ENCODE data around the gene TBL1X.

Gene TBL1X

GRCh38 chrX:9628779-9629493 lies 164.1 kb downstream of the TBL1X start:
- DNase-seq (ENCODE audit: low read depth in 2 of 2) = no peak

DNA sequence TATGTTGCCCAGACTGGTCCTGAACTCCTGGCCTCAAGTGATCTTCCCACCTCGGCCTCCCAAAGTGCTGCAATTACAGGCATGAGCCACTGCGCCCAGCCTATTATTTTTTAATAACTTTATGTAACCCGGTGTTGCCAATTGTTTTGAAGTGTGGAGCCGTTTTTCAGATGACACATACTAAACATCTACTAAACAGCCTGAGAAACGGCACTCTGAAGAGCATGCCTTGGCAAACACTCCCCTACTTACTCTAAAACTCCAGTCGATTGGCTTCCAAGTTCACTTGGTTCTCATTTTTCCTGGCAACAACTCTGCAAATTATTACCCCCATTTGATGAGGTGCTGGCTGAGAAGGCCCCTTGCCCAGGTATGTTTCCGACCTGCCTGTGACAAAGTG lies 169.7 kb downstream of the TBL1X start:
- no peak for DNase-seq (ENCODE audit: low read depth in 2 of 2)

DNA sequence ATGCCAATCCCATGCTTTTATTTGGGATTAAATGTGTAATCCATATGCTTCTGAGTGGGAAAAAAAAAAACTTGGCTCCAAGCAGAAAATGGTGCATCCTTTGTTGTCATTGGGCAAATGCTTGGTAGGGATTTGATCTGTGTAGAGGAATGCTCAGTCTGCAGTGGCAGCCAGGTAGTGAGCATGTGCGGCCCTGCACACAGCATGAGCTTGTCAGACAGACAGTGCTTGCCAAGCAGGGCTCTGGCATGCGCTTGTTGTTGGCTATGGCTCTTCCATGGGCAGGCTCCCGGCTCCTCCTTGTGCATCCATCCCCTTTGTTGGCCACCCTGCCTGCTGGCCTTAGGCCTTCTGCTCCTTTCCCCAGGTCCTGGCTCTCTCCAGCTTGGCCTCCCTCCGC lies 170.5 kb downstream of the TBL1X start:
- DNase-seq (ENCODE audit: low read depth in 2 of 2) = no peak

DNA sequence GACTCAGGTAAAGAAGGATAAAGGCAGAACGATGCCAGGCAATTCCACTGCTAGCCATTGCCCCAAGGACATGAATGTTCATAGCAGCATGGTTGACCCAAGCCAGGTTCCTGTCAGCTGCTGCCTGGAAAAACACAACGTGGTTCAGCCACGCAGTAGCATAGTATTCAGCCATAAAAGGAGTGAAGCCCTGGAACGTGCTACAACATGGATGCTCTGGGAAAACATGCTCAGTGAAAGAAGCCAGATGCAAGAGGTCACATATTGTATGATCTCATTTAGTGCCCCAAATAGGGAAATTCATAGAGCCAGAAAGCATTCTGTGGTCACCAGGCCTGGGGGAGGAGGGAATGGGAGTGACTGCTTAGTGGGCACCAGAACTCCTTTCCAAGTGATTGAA lies 170.9 kb downstream of the TBL1X start:
- DNase-seq (ENCODE audit: low read depth in 2 of 2) = no peak

- no peak for DNase-seq (ENCODE audit: low read depth in 2 of 2)
Observed at GRCh38 chrX:9638871-9639270, 174.0 kb downstream of the TBL1X start.

GRCh38 chrX:9642270-9642995 lies 177.6 kb downstream of the TBL1X start:
- DNase-seq (ENCODE audit: low read depth in 2 of 2) = no peak

DNA sequence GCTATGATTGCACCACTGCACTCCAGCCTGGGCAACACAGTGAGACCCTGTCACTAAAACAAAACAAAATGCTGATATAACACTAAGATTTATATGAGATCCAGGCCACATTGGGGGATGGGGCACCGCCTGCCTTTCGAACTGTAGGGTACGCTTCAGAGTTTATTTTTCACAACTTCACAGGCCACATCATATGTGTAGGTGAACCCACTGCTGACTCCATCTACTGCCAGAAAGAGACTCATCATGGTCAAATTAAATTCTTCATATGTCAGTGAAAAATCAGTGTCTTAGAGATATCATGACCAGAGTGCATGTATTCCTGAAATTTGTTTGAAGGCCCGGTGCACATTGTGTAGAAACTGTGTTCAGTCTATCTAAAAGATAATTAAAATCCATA lies 178.9 kb downstream of the TBL1X start:
- DNase-seq (ENCODE audit: low read depth in 2 of 2) = no peak

- DNase-seq (ENCODE audit: low read depth in 2 of 2) = no peak
Observed at GRCh38 chrX:9644335-9644734, 179.5 kb downstream of the TBL1X start.

DNA sequence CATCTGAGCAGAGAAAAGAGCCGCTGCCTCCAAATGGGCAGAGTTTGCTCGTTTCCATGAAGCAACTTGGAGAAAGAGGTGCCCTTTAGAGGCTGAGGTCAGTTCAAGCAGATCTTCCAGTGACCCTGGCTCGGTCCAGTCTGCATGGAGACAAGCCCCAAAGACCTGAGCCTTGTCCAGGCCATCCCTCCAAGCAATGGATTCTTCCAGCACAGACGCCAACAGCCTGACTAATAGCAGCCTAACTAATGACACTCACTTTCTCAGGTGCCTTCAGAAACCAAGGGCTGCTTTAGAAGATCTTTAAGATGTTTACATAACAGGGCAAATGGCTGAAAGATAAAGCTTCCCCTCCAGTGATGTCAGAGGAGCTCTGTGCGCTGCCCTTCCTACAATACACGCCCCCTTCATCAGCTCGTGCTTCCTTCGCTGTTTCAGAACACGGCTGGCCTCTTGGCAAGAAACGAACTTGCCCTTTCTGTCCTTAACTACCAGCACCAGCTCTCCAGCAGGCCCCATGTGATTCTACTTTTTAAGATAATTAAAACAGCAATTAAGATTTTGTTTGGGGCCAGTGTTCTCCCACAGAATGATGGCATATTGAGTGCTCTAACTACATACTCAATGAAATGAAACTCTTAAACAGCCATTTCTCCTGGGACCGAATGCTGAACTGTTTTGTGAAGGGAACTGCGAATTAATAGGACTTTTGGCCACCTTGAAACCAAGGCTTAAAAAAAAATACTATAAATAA lies 181.8 kb downstream of the TBL1X start:
- DNase-seq (ENCODE audit: low read depth in 2 of 2) = no peak

- DNase-seq (ENCODE audit: low read depth in 2 of 2) = no peak
Observed at GRCh38 chrX:9647431-9647830, 182.6 kb downstream of the TBL1X start.

- DNase-seq (ENCODE audit: low read depth in 2 of 2) = no peak
Observed at GRCh38 chrX:9650091-9650490, 185.2 kb downstream of the TBL1X start.

- DNase-seq (ENCODE audit: low read depth in 2 of 2) = no peak
Observed at GRCh38 chrX:9651737-9652136, 186.9 kb downstream of the TBL1X start.

DNA sequence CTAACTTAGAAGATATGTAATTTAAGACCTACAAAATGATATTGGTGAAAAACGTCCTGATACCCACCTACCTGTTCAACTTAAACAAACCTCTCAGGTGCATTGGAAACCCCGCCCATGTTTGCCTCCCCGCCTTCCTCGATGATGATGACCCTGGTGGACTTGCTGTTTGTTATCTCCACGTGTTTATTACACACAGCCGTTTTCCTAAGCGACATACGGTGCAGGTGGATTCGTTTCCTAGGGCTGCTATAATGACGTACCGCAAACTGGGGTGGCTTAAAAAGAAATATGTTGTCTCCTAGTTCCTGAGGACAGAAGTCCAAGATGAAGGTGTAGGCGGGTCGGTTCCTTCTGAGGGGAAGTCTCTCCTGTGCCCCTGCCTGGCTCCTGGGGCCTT lies 190.1 kb downstream of the TBL1X start:
- no peak for DNase-seq (ENCODE audit: low read depth in 2 of 2)

GRCh38 chrX:9656277-9656676 lies 191.4 kb downstream of the TBL1X start:
- no peak for DNase-seq (ENCODE audit: low read depth in 2 of 2)

- no peak for DNase-seq (ENCODE audit: low read depth in 2 of 2)
Observed at GRCh38 chrX:9656871-9657270, 192.0 kb downstream of the TBL1X start.

GRCh38 chrX:9657590-9658256 lies 192.9 kb downstream of the TBL1X start:
- no peak for DNase-seq (ENCODE audit: low read depth in 2 of 2)

- no peak for DNase-seq (ENCODE audit: low read depth in 2 of 2)
Observed at GRCh38 chrX:9658409-9658808, 193.6 kb downstream of the TBL1X start.

GRCh38 chrX:9659571-9660195 lies 194.8 kb downstream of the TBL1X start:
- no peak for DNase-seq (ENCODE audit: low read depth in 2 of 2)

- no peak for DNase-seq (ENCODE audit: low read depth in 2 of 2)
Observed at GRCh38 chrX:9662148-9662547, 197.3 kb downstream of the TBL1X start.

DNA sequence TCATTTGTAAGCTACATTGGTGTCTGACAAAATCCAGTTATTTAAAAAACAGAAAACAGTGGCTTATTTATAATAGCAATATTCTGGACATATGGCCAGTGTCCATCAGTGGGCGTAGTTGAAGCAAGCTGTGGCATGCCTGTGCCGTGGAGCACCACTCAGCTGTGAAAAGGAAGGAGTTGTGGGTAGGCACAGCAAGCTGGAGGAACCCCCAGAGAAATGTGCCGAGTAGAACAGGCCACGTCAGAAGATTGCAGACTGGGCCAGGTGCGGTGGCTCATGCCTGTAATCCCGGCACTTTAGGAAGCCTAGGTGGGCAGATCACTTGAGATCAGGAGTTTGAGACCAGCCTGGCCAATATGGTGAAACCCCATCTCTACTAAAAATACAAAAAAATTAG lies 198.4 kb downstream of the TBL1X start:
- DNase-seq (ENCODE audit: low read depth in 2 of 2) = no peak

DNA sequence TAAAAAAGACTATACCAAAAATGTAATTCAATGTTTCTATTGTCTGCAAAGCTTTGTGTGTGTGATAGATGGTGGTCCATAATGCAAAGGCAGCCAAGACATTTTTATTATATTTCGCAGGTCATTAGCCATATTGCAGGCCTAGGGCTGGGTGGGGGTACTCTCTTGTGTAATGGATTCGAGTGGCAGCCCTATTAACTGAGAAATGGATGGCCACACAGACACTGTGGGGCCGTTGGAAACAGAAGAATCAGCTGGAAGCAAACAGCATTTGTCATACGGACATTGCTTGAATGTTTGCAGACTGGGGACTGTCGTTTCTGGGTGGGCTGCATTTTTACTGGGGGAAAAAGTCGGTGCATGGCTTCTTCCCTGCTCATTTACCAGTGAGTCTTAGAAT lies 199.4 kb downstream of the TBL1X start:
- DNase-seq (ENCODE audit: low read depth in 2 of 2) = no peak

GRCh38 chrX:9665113-9665512 lies 200.3 kb downstream of the TBL1X start:
- DNase-seq (ENCODE audit: low read depth in 2 of 2) = no peak

Data from stimulated activated CD4-positive, alpha-beta T cell treated with anti-CD3 and anti-CD28 coated beads, Interleukin-12 subunit alpha, Interleukin-12 subunit beta, amount 100 ng/mL, for 24 hours (primary cell).